K562 (cell line): ENCODE results near the gene YKT6.

Experiments
- CTCF ChIP-seq, 3 experiments: IDR thresholded peaks in 2 of 3; conservative IDR thresholded peaks in 1 of 3; 2 replicates each; pipeline ENCODE4 v1.5.1; 2011 to 2012; ENCODE audit warnings: low read length in 3 of 3, mild to moderate bottlenecking in 3 of 3, control low read depth in 2 of 3, improper control_type of control experiment in 1 of 3, inconsistent platforms in 1 of 3, low read depth in 1 of 3, mixed read lengths in 1 of 3, moderate library complexity in 1 of 3; ENCODE audit not compliant: insufficient read depth in 2 of 3
- JUNB ChIP-seq: fragments of 450-650 bp; formaldehyde crosslinking; conservative IDR thresholded peaks from 2 replicates; pipeline ENCODE4 v1.4.0; 2020; ENCODE audit warnings: mild to moderate bottlenecking
- MXI1 ChIP-seq: IDR thresholded peaks from 2 replicates; pipeline ENCODE4 v1.6.1; 2011; ENCODE audit warnings: low read depth, mild to moderate bottlenecking, improper control_type of control experiment, low read length
- POLR2AphosphoS5 ChIP-seq: IDR thresholded peaks from 2 replicates; pipeline ENCODE4 v1.6.1; 2011; ENCODE audit warnings: mild to moderate bottlenecking, low read depth, low read length, moderate library complexity; ENCODE audit not compliant: control insufficient read depth, insufficient read depth

GRCh38 chr7:44222776-44223261 is 22.0 kb downstream of the YKT6 start:
- no peak for TF ChIP-seq POLR2AphosphoS5
- no peak for TF ChIP-seq MXI1
- no peak for TF ChIP-seq JUNB (CRISPR knock-in tag)
- no peak for TF ChIP-seq CTCF (IDR thresholded peaks at IDR 0.05 in 2 of 3, conservative IDR thresholded peaks at IDR 0.05 in 1 of 3; ENCODE audit: insufficient read depth in 2 of 3, low read depth in 1 of 3, low read length in 3 of 3)
